ENCODE results near the gene C5. TPM values are rescaled to one million over a fixed set of nuclear protein-coding genes. Genes with fewer than 3 reads are reported as not detected.
A peak's percentile ranks its signal among the peaks of the same experiment; 100 is the strongest.

The C5 gene
- total RNA-seq, 6 donors from 2014 or later = 7.1 to 18.9 (median 16.8) TPM

GRCh38 chr9:120946259-120946658 is 103.8 kb downstream of the C5 start:
- WGBS, 2 donors = 74% methylated on average over 3 of the region's 3 CpGs

GRCh38 chr9:120944948-120945347 is 105.1 kb downstream of the C5 start:
- no peak overlapping the region for H3K27ac ChIP-seq
- DNase-seq (no peak), ATAC-seq (ENCODE audit: low FRiP score in 2 of 2) (no peak)
- H3K4me1 ChIP-seq = peaks cover 29 to 35% (median 32%) of the 10 kb centered on the region in 4 donors
- H3K36me3 ChIP-seq = no peaks in the 10 kb centered on the region
- TF ChIP-seq CTCF (IDR thresholded peaks at IDR 0.05) = no peak
- TF ChIP-seq POLR2AphosphoS5 (IDR thresholded peaks at IDR 0.05) = no peak
- TF ChIP-seq EP300 (IDR thresholded peaks at IDR 0.05) = no peak
- TF ChIP-seq POLR2A (IDR thresholded peaks at IDR 0.05) = no peak
- H3K4me3 ChIP-seq = no peak overlapping the region
- no peaks in the 10 kb centered on the region for H3K27me3 ChIP-seq
- H3K9me3 ChIP-seq = no peaks in the 10 kb centered on the region
- WGBS, 2 donors = 91 to 100% methylated on average over 3 of the region's 3 CpGs

More at GRCh38 chr9:120946259-120946658, 103.8 kb downstream of the C5 start:
- no peaks in the 10 kb centered on the region for H3K36me3 ChIP-seq
- TF ChIP-seq POLR2AphosphoS5 (IDR thresholded peaks at IDR 0.05) = no peak
- TF ChIP-seq EP300 (IDR thresholded peaks at IDR 0.05) = no peak
- no peak for TF ChIP-seq POLR2A (IDR thresholded peaks at IDR 0.05)
- TF ChIP-seq CTCF (IDR thresholded peaks at IDR 0.05) = no peak
- no peak overlapping the region for H3K27ac ChIP-seq
- peaks cover 26 to 39% (median 37%) of the 10 kb centered on the region in 4 donors for H3K4me1 ChIP-seq
- H3K4me3 ChIP-seq = no peak overlapping the region
- ATAC-seq (ENCODE audit: low FRiP score in 2 of 2) (peak in 1 of 2 donors; percentile 33), DNase-seq (no peak)
- no peaks in the 10 kb centered on the region for H3K27me3 ChIP-seq
- no peaks in the 10 kb centered on the region for H3K9me3 ChIP-seq

GRCh38 chr9:120944434-120944843 is 105.6 kb downstream of the C5 start:
- no peak overlapping the region for H3K4me3 ChIP-seq
- TF ChIP-seq POLR2AphosphoS5 (IDR thresholded peaks at IDR 0.05) (no peak), CTCF (IDR thresholded peaks at IDR 0.05) (no peak), POLR2A (IDR thresholded peaks at IDR 0.05) (no peak), EP300 (IDR thresholded peaks at IDR 0.05) (no peak)
- WGBS, 2 donors = 82% methylated on average over 4 of the region's 4 CpGs
- peaks cover 31 to 35% (median 32%) of the 10 kb centered on the region in 4 donors for H3K4me1 ChIP-seq
- no peaks in the 10 kb centered on the region for H3K27me3 ChIP-seq
- no peak for ATAC-seq (ENCODE audit: low FRiP score in 2 of 2)
- DNase-seq = no peak
- H3K27ac ChIP-seq = no peak overlapping the region
- no peaks in the 10 kb centered on the region for H3K36me3 ChIP-seq
- no peaks in the 10 kb centered on the region for H3K9me3 ChIP-seq

DNA sequence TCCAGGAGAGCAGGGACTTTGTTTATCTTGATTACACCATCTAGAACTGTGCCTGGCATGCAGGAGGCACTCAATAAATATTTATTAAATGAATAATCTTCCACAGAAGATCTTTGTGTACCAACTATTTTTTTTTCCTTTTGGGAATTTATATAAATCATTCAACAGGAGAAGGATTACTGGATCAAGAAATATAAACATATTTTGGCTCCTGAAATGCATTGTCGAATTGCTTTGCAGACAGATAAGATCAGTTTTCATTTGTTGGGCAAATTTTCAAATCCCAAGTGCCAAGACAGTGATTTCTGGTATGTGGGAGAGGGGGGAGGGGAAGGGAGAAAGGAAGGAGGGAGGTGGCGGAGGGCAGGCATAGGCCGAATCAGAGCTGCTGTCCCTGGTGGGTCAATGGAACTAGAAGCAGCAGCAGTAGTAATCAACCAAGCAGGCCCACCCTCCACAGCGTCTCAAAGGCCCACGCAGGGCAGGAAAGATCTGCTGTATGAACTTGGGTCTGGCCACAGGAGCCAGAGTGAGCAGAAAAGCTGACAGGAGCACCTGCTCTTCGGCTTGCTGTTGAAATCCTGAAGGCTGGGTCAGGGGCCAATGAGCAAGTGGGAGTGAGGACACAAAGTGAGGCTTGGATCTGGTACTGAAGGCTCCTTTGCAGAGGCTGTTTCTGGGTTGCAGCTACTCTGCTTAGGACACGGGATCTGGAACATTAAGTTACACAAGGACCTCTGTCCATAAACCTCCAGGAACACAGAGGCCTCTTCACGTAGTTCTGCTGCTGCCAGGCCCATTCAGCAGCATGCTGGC is 107.7 kb downstream of the C5 start:
- ATAC-seq (ENCODE audit: low FRiP score in 2 of 2) = peak; percentile 28 to 38
- H3K27me3 ChIP-seq = no peaks in the 10 kb centered on the region
- H3K4me1 ChIP-seq = peaks cover 31 to 42% (median 39%) of the 10 kb centered on the region in 4 donors
- H3K27ac ChIP-seq = peak overlapping the region; percentile 69 to 85 (median 72)
- H3K9me3 ChIP-seq = no peaks in the 10 kb centered on the region
- H3K4me3 ChIP-seq = no peak overlapping the region
- peak in 1 of 2 donors; percentile 66 for DNase-seq
- no peaks in the 10 kb centered on the region for H3K36me3 ChIP-seq
- 24 to 43% methylated on average over 8 of the region's 8 CpGs for WGBS, 2 donors
- TF ChIP-seq POLR2A (IDR thresholded peaks at IDR 0.05) (no peak), CTCF (IDR thresholded peaks at IDR 0.05) (no peak), EP300 (IDR thresholded peaks at IDR 0.05) (no peak), POLR2AphosphoS5 (IDR thresholded peaks at IDR 0.05) (peak in 1 of 2 donors; percentile 6)

All from upper lobe of left lung (tissue), 6 donors.